ENCODE results near the gene IL17RD. TPM values are rescaled to one million over a fixed set of nuclear protein-coding genes. Genes with fewer than 3 reads are reported as not detected.

IL17RD gene
- total and polyA plus RNA-seq, 2 experiments from 2014 or later: 10.7 to 104 TPM

DNA sequence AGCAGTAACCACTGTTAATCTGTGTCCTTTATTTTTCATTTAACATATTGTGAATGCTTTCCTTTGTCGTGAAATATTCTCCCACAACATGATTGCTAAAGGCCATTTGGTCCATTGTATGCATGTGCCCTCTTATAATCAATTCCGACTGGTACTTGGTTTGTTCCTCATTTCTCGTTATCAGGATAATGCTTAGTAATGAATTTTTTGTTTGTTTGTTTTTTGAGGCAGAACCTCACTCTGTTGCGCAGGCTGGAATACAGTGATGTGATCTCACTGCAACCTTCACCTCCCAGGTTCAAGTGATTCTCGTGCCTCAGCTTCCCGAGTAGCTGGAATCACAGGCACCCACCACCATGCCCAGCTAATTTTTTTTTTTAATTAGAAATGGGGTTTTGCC lies 82.7 kb downstream of the IL17RD start (continued):
- TF ChIP-seq, protein P1, sequence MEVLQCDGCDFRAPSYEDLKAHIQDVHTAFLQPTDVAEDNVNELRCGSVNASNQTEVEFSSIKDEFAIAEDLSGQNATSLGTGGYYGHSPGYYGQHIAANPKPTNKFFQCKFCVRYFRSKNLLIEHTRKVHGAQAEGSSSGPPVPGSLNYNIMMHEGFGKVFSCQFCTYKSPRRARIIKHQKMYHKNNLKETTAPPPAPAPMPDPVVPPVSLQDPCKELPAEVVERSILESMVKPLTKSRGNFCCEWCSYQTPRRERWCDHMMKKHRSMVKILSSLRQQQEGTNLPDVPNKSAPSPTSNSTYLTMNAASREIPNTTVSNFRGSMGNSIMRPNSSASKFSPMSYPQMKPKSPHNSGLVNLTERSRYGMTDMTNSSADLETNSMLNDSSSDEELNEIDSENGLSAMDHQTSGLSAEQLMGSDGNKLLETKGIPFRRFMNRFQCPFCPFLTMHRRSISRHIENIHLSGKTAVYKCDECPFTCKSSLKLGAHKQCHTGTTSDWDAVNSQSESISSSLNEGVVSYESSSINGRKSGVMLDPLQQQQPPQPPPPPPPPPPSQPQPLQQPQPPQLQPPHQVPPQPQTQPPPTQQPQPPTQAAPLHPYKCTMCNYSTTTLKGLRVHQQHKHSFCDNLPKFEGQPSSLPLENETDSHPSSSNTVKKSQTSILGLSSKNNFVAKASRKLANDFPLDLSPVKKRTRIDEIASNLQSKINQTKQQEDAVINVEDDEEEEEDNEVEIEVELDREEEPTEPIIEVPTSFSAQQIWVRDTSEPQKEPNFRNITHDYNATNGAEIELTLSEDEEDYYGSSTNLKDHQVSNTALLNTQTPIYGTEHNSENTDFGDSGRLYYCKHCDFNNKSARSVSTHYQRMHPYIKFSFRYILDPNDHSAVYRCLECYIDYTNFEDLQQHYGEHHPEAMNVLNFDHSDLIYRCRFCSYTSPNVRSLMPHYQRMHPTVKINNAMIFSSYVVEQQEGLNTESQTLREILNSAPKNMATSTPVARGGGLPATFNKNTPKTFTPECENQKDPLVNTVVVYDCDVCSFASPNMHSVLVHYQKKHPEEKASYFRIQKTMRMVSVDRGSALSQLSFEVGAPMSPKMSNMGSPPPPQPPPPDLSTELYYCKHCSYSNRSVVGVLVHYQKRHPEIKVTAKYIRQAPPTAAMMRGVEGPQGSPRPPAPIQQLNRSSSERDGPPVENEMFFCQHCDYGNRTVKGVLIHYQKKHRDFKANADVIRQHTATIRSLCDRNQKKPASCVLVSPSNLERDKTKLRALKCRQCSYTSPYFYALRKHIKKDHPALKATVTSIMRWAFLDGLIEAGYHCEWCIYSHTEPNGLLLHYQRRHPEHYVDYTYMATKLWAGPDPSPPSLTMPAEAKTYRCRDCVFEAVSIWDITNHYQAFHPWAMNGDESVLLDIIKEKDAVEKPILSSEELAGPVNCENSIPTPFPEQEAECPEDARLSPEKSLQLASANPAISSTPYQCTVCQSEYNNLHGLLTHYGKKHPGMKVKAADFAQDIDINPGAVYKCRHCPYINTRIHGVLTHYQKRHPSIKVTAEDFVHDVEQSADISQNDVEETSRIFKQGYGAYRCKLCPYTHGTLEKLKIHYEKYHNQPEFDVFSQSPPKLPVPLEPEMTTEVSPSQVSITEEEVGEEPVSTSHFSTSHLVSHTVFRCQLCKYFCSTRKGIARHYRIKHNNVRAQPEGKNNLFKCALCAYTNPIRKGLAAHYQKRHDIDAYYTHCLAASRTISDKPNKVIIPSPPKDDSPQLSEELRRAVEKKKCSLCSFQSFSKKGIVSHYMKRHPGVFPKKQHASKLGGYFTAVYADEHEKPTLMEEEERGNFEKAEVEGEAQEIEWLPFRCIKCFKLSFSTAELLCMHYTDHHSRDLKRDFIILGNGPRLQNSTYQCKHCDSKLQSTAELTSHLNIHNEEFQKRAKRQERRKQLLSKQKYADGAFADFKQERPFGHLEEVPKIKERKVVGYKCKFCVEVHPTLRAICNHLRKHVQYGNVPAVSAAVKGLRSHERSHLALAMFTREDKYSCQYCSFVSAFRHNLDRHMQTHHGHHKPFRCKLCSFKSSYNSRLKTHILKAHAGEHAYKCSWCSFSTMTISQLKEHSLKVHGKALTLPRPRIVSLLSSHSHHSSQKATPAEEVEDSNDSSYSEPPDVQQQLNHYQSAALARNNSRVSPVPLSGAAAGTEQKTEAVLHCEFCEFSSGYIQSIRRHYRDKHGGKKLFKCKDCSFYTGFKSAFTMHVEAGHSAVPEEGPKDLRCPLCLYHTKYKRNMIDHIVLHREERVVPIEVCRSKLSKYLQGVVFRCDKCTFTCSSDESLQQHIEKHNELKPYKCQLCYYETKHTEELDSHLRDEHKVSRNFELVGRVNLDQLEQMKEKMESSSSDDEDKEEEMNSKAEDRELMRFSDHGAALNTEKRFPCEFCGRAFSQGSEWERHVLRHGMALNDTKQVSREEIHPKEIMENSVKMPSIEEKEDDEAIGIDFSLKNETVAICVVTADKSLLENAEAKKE (CRISPR knock-in tag; IDR thresholded peaks at IDR 0.05): no peak
- TF ChIP-seq, protein P2, sequence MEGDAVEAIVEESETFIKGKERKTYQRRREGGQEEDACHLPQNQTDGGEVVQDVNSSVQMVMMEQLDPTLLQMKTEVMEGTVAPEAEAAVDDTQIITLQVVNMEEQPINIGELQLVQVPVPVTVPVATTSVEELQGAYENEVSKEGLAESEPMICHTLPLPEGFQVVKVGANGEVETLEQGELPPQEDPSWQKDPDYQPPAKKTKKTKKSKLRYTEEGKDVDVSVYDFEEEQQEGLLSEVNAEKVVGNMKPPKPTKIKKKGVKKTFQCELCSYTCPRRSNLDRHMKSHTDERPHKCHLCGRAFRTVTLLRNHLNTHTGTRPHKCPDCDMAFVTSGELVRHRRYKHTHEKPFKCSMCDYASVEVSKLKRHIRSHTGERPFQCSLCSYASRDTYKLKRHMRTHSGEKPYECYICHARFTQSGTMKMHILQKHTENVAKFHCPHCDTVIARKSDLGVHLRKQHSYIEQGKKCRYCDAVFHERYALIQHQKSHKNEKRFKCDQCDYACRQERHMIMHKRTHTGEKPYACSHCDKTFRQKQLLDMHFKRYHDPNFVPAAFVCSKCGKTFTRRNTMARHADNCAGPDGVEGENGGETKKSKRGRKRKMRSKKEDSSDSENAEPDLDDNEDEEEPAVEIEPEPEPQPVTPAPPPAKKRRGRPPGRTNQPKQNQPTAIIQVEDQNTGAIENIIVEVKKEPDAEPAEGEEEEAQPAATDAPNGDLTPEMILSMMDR (conservative IDR thresholded peaks at IDR 0.05; ENCODE audit: low read depth in 2 of 2): no peak
- TF ChIP-seq POLR2AphosphoS5 (IDR thresholded peaks at IDR 0.05; ENCODE audit: low read depth): no peak
- TF ChIP-seq, protein P3, sequence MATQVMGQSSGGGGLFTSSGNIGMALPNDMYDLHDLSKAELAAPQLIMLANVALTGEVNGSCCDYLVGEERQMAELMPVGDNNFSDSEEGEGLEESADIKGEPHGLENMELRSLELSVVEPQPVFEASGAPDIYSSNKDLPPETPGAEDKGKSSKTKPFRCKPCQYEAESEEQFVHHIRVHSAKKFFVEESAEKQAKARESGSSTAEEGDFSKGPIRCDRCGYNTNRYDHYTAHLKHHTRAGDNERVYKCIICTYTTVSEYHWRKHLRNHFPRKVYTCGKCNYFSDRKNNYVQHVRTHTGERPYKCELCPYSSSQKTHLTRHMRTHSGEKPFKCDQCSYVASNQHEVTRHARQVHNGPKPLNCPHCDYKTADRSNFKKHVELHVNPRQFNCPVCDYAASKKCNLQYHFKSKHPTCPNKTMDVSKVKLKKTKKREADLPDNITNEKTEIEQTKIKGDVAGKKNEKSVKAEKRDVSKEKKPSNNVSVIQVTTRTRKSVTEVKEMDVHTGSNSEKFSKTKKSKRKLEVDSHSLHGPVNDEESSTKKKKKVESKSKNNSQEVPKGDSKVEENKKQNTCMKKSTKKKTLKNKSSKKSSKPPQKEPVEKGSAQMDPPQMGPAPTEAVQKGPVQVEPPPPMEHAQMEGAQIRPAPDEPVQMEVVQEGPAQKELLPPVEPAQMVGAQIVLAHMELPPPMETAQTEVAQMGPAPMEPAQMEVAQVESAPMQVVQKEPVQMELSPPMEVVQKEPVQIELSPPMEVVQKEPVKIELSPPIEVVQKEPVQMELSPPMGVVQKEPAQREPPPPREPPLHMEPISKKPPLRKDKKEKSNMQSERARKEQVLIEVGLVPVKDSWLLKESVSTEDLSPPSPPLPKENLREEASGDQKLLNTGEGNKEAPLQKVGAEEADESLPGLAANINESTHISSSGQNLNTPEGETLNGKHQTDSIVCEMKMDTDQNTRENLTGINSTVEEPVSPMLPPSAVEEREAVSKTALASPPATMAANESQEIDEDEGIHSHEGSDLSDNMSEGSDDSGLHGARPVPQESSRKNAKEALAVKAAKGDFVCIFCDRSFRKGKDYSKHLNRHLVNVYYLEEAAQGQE (IDR thresholded peaks at IDR 0.05; ENCODE audit: unreplicated experiment): no peak
- no peak for TF ChIP-seq CREB1 (CRISPR knock-in tag; IDR thresholded peaks at IDR 0.05; ENCODE audit: low read depth)
